ENCODE measurements around the gene TRPM6. TPM values are rescaled to one million over a fixed set of nuclear protein-coding genes. Genes with fewer than 3 reads are reported as not detected.

Gene TRPM6
- total RNA-seq, 1 donor from 2014 or later = 0.30 TPM

DNA sequence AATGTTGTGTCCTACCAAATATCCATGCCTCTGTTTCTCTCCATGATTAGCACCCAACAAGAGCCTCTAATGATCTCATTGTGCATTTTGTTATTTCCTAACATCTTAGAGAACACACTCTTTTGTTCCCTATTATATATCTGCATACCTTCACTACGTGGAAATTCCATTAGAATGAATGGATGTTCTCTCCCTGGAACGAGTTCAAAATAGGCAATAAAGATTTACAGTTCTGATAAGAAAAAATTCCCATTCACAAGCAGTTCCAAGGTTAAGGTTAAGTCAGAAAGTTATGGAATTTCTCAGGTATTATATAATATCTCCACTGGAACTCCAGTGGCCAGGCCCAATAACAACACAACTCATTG lies 83.7 kb downstream of the TRPM6 start:
- no peak overlapping the region for H3K4me3 ChIP-seq
- H3K4me1 ChIP-seq = no peaks in the 10 kb centered on the region
- no peak overlapping the region for H3K27ac ChIP-seq (replicated peaks)
- no peaks in the 10 kb centered on the region for H3K27me3 ChIP-seq (ENCODE audit: low read depth)
- H3K9me3 ChIP-seq (replicated peaks) = no peaks in the 10 kb centered on the region
- intact Hi-C loops (cut with micrococcal nuclease) = no loop called here
- no peaks in the 10 kb centered on the region for H3K36me3 ChIP-seq
- TF ChIP-seq, protein P1, sequence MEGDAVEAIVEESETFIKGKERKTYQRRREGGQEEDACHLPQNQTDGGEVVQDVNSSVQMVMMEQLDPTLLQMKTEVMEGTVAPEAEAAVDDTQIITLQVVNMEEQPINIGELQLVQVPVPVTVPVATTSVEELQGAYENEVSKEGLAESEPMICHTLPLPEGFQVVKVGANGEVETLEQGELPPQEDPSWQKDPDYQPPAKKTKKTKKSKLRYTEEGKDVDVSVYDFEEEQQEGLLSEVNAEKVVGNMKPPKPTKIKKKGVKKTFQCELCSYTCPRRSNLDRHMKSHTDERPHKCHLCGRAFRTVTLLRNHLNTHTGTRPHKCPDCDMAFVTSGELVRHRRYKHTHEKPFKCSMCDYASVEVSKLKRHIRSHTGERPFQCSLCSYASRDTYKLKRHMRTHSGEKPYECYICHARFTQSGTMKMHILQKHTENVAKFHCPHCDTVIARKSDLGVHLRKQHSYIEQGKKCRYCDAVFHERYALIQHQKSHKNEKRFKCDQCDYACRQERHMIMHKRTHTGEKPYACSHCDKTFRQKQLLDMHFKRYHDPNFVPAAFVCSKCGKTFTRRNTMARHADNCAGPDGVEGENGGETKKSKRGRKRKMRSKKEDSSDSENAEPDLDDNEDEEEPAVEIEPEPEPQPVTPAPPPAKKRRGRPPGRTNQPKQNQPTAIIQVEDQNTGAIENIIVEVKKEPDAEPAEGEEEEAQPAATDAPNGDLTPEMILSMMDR (IDR thresholded peaks at IDR 0.05; ENCODE audit: borderline replicate concordance) = no peak
- DNase-seq = no peak

DNA sequence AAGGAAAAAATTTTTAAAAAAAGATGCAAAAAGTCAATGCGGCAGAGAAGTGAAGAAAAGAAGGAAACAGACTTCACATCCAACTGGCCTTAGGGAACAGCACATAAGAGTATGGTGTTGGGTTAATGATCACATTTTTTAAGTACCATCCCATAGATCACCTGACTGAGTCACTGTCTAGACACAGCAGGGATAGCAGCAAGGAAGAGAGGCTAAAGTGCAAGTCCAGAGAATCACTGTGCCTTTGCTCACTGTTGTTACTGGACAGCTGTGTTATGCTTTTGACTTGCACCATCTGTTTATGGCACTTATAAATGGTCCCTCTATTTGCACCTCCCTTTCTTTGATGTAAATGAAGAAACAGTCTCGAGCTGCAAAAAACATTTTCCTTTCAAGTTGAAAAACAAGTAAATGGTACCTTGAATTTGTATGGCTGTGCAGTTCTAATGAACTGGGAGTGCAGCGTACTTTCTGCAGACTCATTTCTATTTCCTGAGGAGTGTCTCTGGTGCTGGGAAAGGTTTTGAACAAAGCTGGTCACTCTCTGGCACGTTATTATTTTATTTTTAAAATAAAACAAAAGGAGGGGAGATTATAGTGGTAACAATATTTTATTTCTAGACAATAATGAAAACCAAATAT lies 84.2 kb downstream of the TRPM6 start:
- no peaks in the 10 kb centered on the region for H3K4me1 ChIP-seq
- intact Hi-C loops (cut with micrococcal nuclease) = no loop called here
- TF ChIP-seq, protein P1 (IDR thresholded peaks at IDR 0.05; ENCODE audit: borderline replicate concordance) = no peak
- H3K4me3 ChIP-seq = no peak overlapping the region
- no peaks in the 10 kb centered on the region for H3K9me3 ChIP-seq (replicated peaks)
- no peaks in the 10 kb centered on the region for H3K36me3 ChIP-seq
- no peak overlapping the region for H3K27ac ChIP-seq (replicated peaks)
- no peaks in the 10 kb centered on the region for H3K27me3 ChIP-seq (ENCODE audit: low read depth)
- no peak for DNase-seq

DNA sequence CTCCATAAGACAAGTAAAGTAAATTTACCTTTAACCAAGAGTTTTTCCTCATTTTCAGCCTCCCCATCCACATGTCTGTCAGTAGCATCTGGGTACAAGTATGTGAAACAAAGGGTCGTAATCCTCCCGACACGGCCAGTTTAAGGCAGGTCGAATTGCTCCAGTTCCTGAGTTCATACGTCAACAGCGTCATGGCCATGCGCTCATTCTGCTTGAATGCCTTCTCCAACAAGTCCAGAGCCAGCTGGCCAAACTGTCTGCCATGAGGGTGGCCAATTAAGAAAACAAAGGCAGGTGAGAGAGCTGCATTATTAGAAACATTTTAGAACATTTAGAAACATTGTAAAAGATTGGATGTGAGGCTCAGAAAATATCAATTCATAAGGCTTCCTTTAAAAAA lies 87.5 kb downstream of the TRPM6 start:
- DNase-seq = no peak
- TF ChIP-seq, protein P1 (IDR thresholded peaks at IDR 0.05; ENCODE audit: borderline replicate concordance) = no peak
- Histone ChIP-seq H3K27ac (replicated peaks) (no peak overlapping the region), H3K4me3 (no peak overlapping the region), H3K9me3 (replicated peaks) (no peaks in the 10 kb centered on the region), H3K27me3 (ENCODE audit: low read depth) (no peaks in the 10 kb centered on the region), H3K4me1 (no peaks in the 10 kb centered on the region), H3K36me3 (no peaks in the 10 kb centered on the region)
- intact Hi-C loops (cut with micrococcal nuclease) = no loop called here

DNA sequence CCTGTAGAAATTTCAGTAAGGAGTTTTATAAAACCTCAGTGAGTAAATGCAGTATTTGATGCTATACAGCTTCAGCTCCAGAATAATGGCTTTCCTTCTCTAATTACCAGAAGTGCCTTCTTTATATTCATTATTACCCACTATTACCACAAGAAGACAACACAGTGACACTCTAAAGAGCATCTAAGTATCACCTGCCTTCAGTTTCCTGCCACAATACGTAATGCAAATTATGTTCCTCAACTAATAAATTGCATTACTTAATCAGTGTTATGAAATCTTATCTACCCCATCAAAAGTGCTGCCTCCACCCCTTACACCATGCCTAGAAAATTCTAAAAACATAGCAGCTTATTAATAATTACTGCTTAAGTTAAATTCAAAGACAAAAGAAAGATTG lies 91.9 kb downstream of the TRPM6 start:
- TF ChIP-seq, protein P1 (IDR thresholded peaks at IDR 0.05; ENCODE audit: borderline replicate concordance) = no peak
- H3K36me3 ChIP-seq = no peaks in the 10 kb centered on the region
- no peak overlapping the region for H3K4me3 ChIP-seq
- H3K27me3 ChIP-seq (ENCODE audit: low read depth) = no peaks in the 10 kb centered on the region
- no peaks in the 10 kb centered on the region for H3K9me3 ChIP-seq (replicated peaks)
- no peaks in the 10 kb centered on the region for H3K4me1 ChIP-seq
- intact Hi-C loops (cut with micrococcal nuclease) = no loop called here
- DNase-seq = no peak
- no peak overlapping the region for H3K27ac ChIP-seq (replicated peaks)

GRCh38 chr9:74795081-74795480 lies 92.6 kb downstream of the TRPM6 start:
- Histone ChIP-seq H3K27me3 (ENCODE audit: low read depth) (no peaks in the 10 kb centered on the region), H3K4me1 (no peaks in the 10 kb centered on the region), H3K27ac (replicated peaks) (no peak overlapping the region), H3K4me3 (no peak overlapping the region), H3K36me3 (no peaks in the 10 kb centered on the region), H3K9me3 (replicated peaks) (no peaks in the 10 kb centered on the region)
- intact Hi-C loops (cut with micrococcal nuclease) = no loop called here
- no peak for DNase-seq
- TF ChIP-seq, protein P1 (IDR thresholded peaks at IDR 0.05; ENCODE audit: borderline replicate concordance) = no peak
